SH-SY5Y (cell line): Measurements from ENCODE around the gene SUCO.

Experiments
- GATA2 ChIP-seq: IDR thresholded peaks from 2 replicates; pipeline ENCODE4 v1.6.1; 2011; ENCODE audit warnings: mild to moderate bottlenecking, low read depth, low read length
- GATA3 ChIP-seq: IDR thresholded peaks from 2 replicates; pipeline ENCODE4 v1.6.1; 2011; ENCODE audit warnings: low read depth, mild to moderate bottlenecking, low read length, moderate library complexity

GRCh38 chr1:172647110-172647564 lies 114.2 kb downstream of the SUCO start:
- TF ChIP-seq GATA2: no peak
- no peak for TF ChIP-seq GATA3
